GM20000 (cell line): Measurements from ENCODE around the gene NPHP1.
"Not testable (repeated sequence)": the region's sequence is repeated elsewhere in the genome, so short reads cannot be mapped to it uniquely, and the experiment has no call there.

Experiments
- DNase-seq: peaks from one replicate; pipeline ENCODE4 v3.0.0; 2012; ENCODE audit warnings: low spot score
- TF ChIP-seq, protein P1 (sequence below): IDR thresholded peaks from 2 replicates; pipeline ENCODE4 v1.5.1; 2012; ENCODE audit warnings: mild to moderate bottlenecking, control low read depth; ENCODE audit errors: extremely low read depth, missing control alignments

NPHP1 gene

DNA sequence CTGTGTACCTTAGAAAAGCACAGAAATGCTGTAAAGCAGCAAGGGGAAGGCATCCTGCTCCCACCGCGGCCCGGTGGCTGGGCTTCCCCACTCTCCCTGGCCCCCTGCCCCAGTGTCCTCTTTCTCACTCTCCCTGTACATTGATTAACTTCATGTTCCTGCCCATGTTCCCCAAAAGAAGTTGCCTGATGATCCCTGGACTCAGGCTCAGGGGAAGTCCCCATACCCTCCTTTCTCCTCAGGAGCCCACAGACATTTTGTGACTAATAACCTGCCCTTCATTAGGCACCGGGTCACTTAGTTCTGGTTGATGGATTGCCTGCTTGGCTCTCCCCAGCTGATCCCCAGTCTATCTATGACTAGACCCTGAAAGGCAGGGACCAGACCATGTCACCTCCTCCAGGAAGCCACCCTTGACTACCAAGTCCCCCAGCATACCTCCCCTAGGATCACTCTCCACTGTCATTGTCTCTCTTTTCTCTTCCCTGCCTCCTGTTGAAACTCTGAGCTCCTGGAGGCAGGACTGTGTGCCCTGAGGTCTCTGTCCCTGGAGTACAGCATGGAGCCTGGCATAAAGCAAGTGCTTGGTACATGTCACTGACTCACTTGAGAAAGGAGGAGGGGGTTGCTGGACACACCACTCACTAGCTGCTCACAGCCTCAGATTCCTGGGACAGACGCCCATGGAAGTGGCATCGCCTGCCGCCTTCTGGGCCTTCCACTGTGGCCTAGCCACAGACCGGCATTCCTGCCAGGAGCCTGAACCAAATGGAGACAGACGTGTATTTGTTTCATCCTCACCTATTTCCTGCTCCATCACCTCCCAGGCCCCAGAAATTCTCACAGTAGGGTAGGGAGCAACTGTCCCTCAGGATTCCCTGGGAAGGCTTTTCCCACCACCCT, 102.7 kb downstream of the NPHP1 start:
- TF ChIP-seq, protein P1, sequence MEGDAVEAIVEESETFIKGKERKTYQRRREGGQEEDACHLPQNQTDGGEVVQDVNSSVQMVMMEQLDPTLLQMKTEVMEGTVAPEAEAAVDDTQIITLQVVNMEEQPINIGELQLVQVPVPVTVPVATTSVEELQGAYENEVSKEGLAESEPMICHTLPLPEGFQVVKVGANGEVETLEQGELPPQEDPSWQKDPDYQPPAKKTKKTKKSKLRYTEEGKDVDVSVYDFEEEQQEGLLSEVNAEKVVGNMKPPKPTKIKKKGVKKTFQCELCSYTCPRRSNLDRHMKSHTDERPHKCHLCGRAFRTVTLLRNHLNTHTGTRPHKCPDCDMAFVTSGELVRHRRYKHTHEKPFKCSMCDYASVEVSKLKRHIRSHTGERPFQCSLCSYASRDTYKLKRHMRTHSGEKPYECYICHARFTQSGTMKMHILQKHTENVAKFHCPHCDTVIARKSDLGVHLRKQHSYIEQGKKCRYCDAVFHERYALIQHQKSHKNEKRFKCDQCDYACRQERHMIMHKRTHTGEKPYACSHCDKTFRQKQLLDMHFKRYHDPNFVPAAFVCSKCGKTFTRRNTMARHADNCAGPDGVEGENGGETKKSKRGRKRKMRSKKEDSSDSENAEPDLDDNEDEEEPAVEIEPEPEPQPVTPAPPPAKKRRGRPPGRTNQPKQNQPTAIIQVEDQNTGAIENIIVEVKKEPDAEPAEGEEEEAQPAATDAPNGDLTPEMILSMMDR: no peak

GRCh38 chr2:110101280-110101844, 103.5 kb downstream of the NPHP1 start:
- TF ChIP-seq, protein P1: no peak
- no peak for DNase-seq

More for the DNA sequence above, 102.7 kb downstream of the NPHP1 start:
- DNase-seq: no peak

- DNase-seq: not testable (repeated sequence)
Measured at GRCh38 chr2:110100880-110101279, 103.9 kb downstream of the NPHP1 start.

- TF ChIP-seq, protein P1: no peak
- no peak for DNase-seq
Measured at GRCh38 chr2:110100480-110100879, 104.3 kb downstream of the NPHP1 start.

- DNase-seq: no peak
- TF ChIP-seq, protein P1: no peak
Measured at GRCh38 chr2:110099471-110100225, 105.2 kb downstream of the NPHP1 start.

DNA sequence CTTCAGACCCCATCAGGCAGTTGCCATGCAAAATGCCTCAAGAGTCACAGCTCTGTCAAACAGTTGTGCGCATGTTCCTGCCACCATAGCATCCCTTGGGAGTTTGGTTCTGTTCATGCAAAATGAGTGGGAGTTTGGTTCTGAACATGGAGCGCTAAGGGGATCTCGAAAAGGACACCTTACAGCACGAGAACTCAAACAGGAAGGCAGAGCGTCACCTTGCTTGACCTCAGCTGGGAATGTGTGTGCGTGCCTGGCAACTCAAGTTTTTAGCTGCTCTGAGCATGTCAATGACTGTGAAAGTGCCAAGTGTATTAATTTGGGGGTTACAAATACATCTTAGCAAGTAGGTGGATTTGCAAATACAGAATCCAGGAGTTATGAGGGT, 105.8 kb downstream of the NPHP1 start:
- DNase-seq: no peak
- TF ChIP-seq, protein P1: no peak

GRCh38 chr2:110097506-110098220, 107.2 kb downstream of the NPHP1 start:
- TF ChIP-seq, protein P1: no peak
- no peak for DNase-seq
